Fibroblast of lung (primary cell): ENCODE results near the gene BCL7A.

ENCODE experiments used
- EZH2 ChIP-seq: IDR thresholded peaks from 2 replicates; pipeline ENCODE4 v1.5.1; 2012; ENCODE audit warnings: low read length, control low read depth, mild to moderate bottlenecking; ENCODE audit errors: missing control alignments
- TF ChIP-seq, protein P1 (sequence below), 2 donors: IDR thresholded peaks in 1 of 2; conservative IDR thresholded peaks in 1 of 2; 1 replicate in 1 of 2; 2 replicates in 1 of 2; pipeline ENCODE4 v1.5.1; 2011 to 2012; ENCODE audit warnings: low read length in 2 of 2, control low read depth in 1 of 2, inconsistent platforms in 1 of 2, low read depth in 1 of 2, mild to moderate bottlenecking in 1 of 2

DNA sequence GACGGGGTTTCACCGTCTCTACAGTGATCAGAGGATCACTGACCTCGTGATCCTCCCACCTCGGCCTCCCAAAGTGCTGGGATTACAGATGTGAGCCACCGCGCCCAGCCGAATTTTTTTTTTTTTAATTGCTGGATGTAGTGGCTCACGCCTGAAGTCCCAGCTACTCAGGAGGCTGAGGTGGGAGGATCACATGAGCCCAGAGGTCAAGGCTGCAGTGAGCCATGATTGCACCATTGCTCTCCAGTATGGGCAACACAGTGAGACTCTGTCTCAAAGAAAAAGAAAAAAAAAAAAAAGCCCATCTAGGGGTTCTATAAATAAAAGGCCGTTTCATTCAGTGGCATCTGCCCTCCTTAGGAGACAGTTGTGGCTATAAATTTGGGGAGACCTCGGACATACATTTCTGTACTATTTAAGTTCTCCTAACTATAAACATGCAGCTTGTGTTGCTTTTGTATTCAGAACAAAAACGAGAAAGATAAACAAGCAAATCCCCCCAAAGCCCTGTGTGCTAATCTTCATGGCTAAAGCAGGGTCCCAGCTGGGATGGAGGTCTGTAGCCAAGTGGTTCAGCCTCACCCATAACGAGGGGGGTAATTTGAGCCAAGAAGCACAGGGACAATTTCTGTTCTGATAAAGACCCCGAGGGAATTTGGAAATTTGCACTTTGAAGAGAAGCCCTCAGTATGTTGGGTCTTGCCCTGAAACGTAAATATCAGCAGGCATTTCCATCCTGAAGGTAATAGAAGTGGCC lies 35.0 kb upstream of the BCL7A start:
- TF ChIP-seq, protein P1, sequence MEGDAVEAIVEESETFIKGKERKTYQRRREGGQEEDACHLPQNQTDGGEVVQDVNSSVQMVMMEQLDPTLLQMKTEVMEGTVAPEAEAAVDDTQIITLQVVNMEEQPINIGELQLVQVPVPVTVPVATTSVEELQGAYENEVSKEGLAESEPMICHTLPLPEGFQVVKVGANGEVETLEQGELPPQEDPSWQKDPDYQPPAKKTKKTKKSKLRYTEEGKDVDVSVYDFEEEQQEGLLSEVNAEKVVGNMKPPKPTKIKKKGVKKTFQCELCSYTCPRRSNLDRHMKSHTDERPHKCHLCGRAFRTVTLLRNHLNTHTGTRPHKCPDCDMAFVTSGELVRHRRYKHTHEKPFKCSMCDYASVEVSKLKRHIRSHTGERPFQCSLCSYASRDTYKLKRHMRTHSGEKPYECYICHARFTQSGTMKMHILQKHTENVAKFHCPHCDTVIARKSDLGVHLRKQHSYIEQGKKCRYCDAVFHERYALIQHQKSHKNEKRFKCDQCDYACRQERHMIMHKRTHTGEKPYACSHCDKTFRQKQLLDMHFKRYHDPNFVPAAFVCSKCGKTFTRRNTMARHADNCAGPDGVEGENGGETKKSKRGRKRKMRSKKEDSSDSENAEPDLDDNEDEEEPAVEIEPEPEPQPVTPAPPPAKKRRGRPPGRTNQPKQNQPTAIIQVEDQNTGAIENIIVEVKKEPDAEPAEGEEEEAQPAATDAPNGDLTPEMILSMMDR (conservative IDR thresholded peaks at IDR 0.05 in 1 of 2, IDR thresholded peaks at IDR 0.05 in 1 of 2; ENCODE audit: low read depth in 1 of 2, low read length in 2 of 2): no peak
- no peak for TF ChIP-seq EZH2
